ENCODE results near the gene TMCC1.
"Not testable (repeated sequence)": the region's sequence is repeated elsewhere in the genome, so short reads cannot be mapped to it uniquely, and the experiment has no call there.

Gene TMCC1

GRCh38 chr3:129893581-129894070 lies at the start of gene TMCC1:
Gene TMCC1, minus strand, starts transcription at chr3:129893711.
- peak; percentile 74 to 84 (median 75) for DNase-seq (ENCODE audit: low read depth in 3 of 3)

- no peak for DNase-seq (ENCODE audit: low read depth in 3 of 3)
These were observed 49.5 kb upstream of the TMCC1 start for GRCh38 chr3:129943020-129943419.

- peak in 1 of 3 experiments; percentile 34 for DNase-seq (ENCODE audit: low read depth in 3 of 3)
These were observed 48.8 kb upstream of the TMCC1 start for GRCh38 chr3:129942296-129942695.

GRCh38 chr3:129940086-129940485 lies 46.6 kb upstream of the TMCC1 start:
- no peak for DNase-seq (ENCODE audit: low read depth in 3 of 3)

- no peak for DNase-seq (ENCODE audit: low read depth in 3 of 3)
These were observed 44.8 kb upstream of the TMCC1 start for GRCh38 chr3:129938140-129938930.

GRCh38 chr3:129937717-129938116 lies 44.2 kb upstream of the TMCC1 start:
- no peak for DNase-seq (ENCODE audit: low read depth in 3 of 3)

- DNase-seq (ENCODE audit: low read depth in 3 of 3), result no peak
These were observed 43.2 kb upstream of the TMCC1 start for GRCh38 chr3:129936757-129937156.

- DNase-seq (ENCODE audit: low read depth in 3 of 3), result peak in 1 of 3 experiments; percentile 5
These were observed 41.0 kb upstream of the TMCC1 start for GRCh38 chr3:129934234-129935123.

GRCh38 chr3:129933471-129933870 lies 40.0 kb upstream of the TMCC1 start:
- no peak for DNase-seq (ENCODE audit: low read depth in 3 of 3)

- no peak for DNase-seq (ENCODE audit: low read depth in 3 of 3)
These were observed 35.9 kb upstream of the TMCC1 start for GRCh38 chr3:129929383-129929782.

- no peak for DNase-seq (ENCODE audit: low read depth in 3 of 3)
These were observed 33.6 kb upstream of the TMCC1 start for GRCh38 chr3:129927072-129927471.

- no peak for DNase-seq (ENCODE audit: low read depth in 3 of 3)
These were observed 26.3 kb upstream of the TMCC1 start for GRCh38 chr3:129919806-129920205.

GRCh38 chr3:129919357-129919756 lies 25.8 kb upstream of the TMCC1 start:
- DNase-seq (ENCODE audit: low read depth in 3 of 3), result no peak

GRCh38 chr3:129918461-129918860 lies 24.9 kb upstream of the TMCC1 start:
- DNase-seq (ENCODE audit: low read depth in 3 of 3), result no peak

- DNase-seq (ENCODE audit: low read depth in 3 of 3), result no peak
These were observed 24.0 kb upstream of the TMCC1 start for GRCh38 chr3:129917423-129918007.

GRCh38 chr3:129913618-129914017 lies 20.1 kb upstream of the TMCC1 start:
- DNase-seq (ENCODE audit: low read depth in 3 of 3), result no peak

- DNase-seq (ENCODE audit: low read depth in 3 of 3), result no peak
These were observed 17.9 kb upstream of the TMCC1 start for GRCh38 chr3:129911261-129911861.

- not testable (repeated sequence) for DNase-seq (ENCODE audit: low read depth in 3 of 3)
These were observed 15.7 kb upstream of the TMCC1 start for GRCh38 chr3:129909235-129909634.

GRCh38 chr3:129908417-129908816 lies 14.9 kb upstream of the TMCC1 start:
- DNase-seq (ENCODE audit: low read depth in 3 of 3), result no peak

GRCh38 chr3:129901272-129901671 lies 7.8 kb upstream of the TMCC1 start:
- not testable (repeated sequence) for DNase-seq (ENCODE audit: low read depth in 3 of 3)

GRCh38 chr3:129897026-129897425 lies 3.5 kb upstream of the TMCC1 start:
- DNase-seq (ENCODE audit: low read depth in 3 of 3), result no peak

Data from stimulated activated CD4-positive, alpha-beta T cell treated with anti-CD3 and anti-CD28 coated beads, TNF-alpha, amount 100 ng/mL, for 24 hours (primary cell).